Skeletal muscle satellite cell (primary cell): ENCODE measurements around the gene ENTPD3.

Source experiments
- H3K27me3 ChIP-seq: 2 replicates; pipeline ENCODE4 v1.7.0; 2013; ENCODE audit warnings: low read length; ENCODE audit not compliant: control insufficient read depth, insufficient read depth
- H3K36me3 ChIP-seq: 2 replicates; pipeline ENCODE4 v1.7.0; 2013; ENCODE audit warnings: mild to moderate bottlenecking, control low read depth, low read length; ENCODE audit not compliant: insufficient read depth
- H3K4me1 ChIP-seq: 2 replicates; pipeline ENCODE4 v1.7.0; 2013; ENCODE audit warnings: low read length; ENCODE audit not compliant: control insufficient read depth, insufficient read depth
- H3K4me2 ChIP-seq: 2 replicates; pipeline ENCODE4 v1.7.0; 2013; ENCODE audit warnings: mild to moderate bottlenecking, low read length
- H3K4me3 ChIP-seq: 2 replicates; pipeline ENCODE4 v1.7.0; 2013; ENCODE audit warnings: low read length
- H3K9ac ChIP-seq: 2 replicates; pipeline ENCODE4 v1.7.0; 2013; ENCODE audit warnings: mild to moderate bottlenecking, low read depth, low read length, moderate library complexity
- H3K9me3 ChIP-seq: replicated peaks from 2 replicates; pipeline ENCODE4 v1.7.0; 2013; ENCODE audit warnings: mild to moderate bottlenecking, control low read depth, low read length

Gene ENTPD3

DNA sequence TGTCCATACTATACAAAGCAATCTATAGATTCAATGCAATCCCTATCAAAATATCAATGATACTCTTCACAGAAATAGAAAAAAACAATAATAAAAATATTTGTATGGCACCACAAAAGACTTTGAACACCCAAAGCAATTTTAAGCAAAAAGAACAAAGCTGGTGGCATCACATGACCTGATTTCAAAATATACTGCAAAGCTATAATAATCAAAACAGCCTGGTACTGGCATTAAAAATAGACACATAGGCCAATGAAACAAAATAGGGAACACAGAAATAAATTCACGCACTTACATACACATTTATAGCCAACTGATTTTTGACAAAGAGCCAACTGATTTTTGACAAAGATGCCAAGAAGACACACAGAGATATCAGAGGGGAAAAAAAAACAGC is 9.2 kb upstream of the ENTPD3 start:
- Histone ChIP-seq H3K4me1 (no peaks in the 10 kb centered on the region), H3K27me3 (no peaks in the 10 kb centered on the region), H3K4me3 (no peak overlapping the region), H3K9ac (no peak overlapping the region), H3K4me2 (no peak overlapping the region), H3K36me3 (no peaks in the 10 kb centered on the region), H3K9me3 (no peaks in the 10 kb centered on the region)

DNA sequence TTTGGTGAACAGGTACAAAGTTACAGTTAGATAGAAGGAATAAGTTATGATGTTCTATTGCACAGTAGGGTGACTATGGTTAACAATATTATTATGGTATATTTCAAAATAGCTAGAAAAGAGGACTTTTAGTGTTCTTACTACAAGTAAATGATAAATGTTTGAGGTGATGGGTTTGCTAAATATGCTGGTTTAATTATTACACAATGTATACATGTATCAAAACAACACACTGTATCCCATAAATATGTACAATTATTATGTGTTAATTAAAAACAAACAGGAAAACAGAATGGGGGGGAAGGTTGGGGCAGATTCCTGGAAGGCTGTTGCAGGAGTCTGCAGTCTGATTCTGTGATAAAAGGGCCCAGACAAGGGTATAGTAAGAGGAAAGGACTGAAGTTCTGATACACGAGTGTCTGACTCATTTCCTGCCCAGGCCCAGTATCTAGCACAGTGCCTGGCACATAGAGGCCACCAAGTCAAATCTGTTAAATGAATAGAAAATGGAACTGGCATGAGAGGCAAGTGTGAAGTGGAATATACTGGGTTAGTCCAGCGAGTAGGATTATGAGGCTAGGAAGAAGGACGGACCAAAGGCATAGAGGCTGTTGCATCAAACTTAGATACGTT is 7.2 kb upstream of the ENTPD3 start:
- peaks cover 4% of the 10 kb centered on the region for H3K27me3 ChIP-seq
- no peak overlapping the region for H3K4me3 ChIP-seq
- no peaks in the 10 kb centered on the region for H3K36me3 ChIP-seq
- no peaks in the 10 kb centered on the region for H3K9me3 ChIP-seq
- no peak overlapping the region for H3K4me2 ChIP-seq
- no peak overlapping the region for H3K9ac ChIP-seq
- H3K4me1 ChIP-seq: no peaks in the 10 kb centered on the region

DNA sequence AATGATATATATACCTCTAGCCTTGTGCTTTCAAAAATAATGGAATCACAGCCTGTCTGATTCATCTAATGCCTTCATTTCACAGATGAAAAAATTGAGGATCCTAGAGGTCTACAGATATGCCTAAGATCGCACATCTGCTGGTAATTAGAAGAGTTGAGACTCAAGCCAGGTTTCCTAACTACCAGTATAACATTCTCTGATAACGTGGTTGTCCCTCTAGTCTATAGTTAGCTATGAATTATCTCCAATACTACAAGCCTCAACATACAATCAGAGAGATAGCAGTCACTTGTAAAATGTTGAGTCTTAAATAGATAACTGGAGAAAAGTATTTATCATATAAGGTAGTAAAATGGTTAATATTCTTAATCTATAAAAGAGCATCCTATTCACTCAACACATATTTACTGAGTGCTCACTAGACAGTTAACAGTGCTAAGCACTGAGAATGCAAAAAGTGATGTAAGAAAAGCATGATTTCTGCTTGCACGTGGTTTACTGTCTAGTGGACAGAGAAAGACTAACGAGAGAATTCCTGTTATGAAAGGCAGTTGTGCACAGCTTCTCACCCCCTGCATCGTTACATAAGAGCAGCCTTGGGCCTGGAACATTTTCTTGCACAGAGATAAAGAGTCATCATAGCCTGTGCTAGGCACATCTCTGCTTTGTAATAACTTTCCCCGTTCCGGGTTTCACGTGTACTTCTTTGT is 4.9 kb upstream of the ENTPD3 start:
- Histone ChIP-seq H3K4me2 (no peak overlapping the region), H3K36me3 (no peaks in the 10 kb centered on the region), H3K9me3 (no peaks in the 10 kb centered on the region), H3K9ac (no peak overlapping the region), H3K4me3 (no peak overlapping the region), H3K27me3 (peaks cover 5% of the 10 kb centered on the region), H3K4me1 (no peaks in the 10 kb centered on the region)

DNA sequence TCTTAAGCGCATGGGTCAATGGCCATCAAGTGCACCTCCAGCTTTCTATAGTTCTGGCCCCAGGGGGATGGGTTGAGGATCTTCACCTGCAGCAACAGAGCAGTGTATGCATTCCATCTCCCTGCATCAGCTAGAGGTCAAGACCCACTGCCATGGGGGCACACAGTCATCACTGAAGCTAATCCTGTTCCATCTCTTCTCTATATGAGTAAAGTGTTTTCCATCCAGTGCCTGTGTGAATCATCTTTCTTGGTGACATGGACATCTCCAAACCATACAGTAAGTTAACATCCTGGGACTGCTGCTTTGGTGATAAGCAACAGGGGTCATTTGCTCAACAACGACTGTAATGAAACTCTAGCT is 4.4 kb upstream of the ENTPD3 start:
- H3K36me3 ChIP-seq: no peaks in the 10 kb centered on the region
- H3K9ac ChIP-seq: no peak overlapping the region
- peaks cover 10% of the 10 kb centered on the region for H3K27me3 ChIP-seq

DNA sequence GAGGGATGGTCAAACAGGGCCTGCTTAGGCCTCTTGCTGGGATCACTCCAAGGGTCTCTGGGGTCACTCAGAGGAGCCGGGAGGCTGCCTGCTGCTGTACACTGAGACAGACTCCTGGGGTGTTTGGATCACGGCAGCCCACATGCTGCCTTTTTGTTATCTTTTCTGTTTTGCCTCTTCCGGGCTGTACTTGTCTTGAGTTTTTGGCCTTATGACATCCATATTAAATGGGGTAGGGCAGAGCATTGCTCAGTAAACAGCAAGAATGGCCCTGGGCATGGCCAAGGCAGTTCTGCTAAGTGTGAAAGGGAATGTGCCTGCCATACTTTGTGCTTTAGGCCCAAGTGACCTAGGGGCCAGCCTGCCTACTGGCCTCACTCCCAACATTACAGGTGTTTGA is 771 bp upstream of the ENTPD3 start:
- no peak overlapping the region for H3K9ac ChIP-seq

More for the DNA sequence above, 4.4 kb upstream of the ENTPD3 start:
- Histone ChIP-seq H3K4me2 (no peak overlapping the region), H3K4me3 (no peak overlapping the region), H3K9me3 (no peaks in the 10 kb centered on the region), H3K4me1 (no peaks in the 10 kb centered on the region)

DNA sequence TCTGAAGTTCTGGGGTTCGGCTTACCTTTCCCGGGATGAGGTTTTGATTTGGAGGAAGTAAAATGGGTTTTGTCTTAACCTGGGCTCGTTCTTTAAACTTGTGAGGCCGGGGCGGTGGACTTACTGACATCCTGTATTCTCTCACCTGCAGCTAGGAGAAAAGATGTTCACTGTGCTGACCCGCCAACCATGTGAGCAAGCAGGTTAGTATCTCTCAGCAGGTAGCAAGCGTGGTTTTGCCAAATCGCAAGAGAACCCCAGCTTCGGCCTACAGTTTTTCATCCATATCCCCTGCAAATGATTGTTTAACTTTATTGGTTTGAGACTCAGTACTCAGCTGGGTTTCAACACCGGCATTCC is 891 bp downstream of the ENTPD3 start:
- H3K4me1 ChIP-seq: no peaks in the 10 kb centered on the region
- H3K4me2 ChIP-seq: no peak overlapping the region
- peaks cover 20% of the 10 kb centered on the region for H3K27me3 ChIP-seq
- H3K9me3 ChIP-seq: no peaks in the 10 kb centered on the region
- no peak overlapping the region for H3K9ac ChIP-seq
- no peaks in the 10 kb centered on the region for H3K36me3 ChIP-seq
- H3K4me3 ChIP-seq: no peak overlapping the region

More for the DNA sequence above, 771 bp upstream of the ENTPD3 start:
- Histone ChIP-seq H3K4me1 (no peaks in the 10 kb centered on the region), H3K27me3 (peaks cover 20% of the 10 kb centered on the region), H3K9me3 (no peaks in the 10 kb centered on the region), H3K4me3 (no peak overlapping the region), H3K36me3 (no peaks in the 10 kb centered on the region), H3K4me2 (no peak overlapping the region)

DNA sequence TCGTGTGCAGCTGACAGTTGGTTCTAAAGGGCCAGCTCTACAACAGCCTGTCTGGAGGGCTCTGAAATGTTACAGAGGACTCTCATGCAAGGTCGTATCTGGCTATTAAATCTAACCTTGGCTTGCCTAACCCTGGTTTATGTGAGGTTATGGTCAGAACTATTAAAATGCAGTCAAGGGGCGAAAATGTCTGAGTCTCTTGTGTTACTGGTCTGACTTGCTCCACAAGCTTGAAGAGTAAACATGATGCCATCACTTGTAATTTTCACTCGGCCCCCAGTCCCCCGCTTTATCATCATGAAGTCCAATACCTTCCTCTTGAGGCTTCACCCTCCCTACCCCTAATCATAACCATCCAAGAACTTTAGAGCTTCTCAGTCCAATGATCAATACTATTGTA is 9.4 kb downstream of the ENTPD3 start:
- no peak overlapping the region for H3K4me2 ChIP-seq
- H3K9me3 ChIP-seq: no peaks in the 10 kb centered on the region
- no peak overlapping the region for H3K4me3 ChIP-seq
- H3K4me1 ChIP-seq: no peaks in the 10 kb centered on the region
- peaks cover 7% of the 10 kb centered on the region for H3K27me3 ChIP-seq
- H3K36me3 ChIP-seq: no peaks in the 10 kb centered on the region
- H3K9ac ChIP-seq: no peak overlapping the region

DNA sequence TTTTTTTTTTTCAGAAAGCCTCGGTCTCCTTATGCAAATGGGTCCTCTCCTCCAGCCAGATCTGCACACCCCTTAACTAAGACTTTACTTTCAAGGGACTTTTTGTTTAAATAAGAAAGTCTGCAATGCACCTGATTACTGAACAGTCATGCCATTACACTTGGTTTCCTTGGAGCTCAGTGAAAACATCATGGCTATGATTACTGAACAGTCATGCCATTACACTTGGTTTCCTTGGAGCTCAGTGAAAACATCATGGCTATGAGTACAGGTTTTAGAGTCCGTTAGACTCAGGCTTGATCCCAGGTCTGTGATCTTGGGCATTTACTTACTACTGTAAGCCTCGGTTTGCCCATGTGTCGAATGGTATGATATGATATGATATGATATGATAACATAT is 10.1 kb downstream of the ENTPD3 start:
- Histone ChIP-seq H3K36me3 (no peaks in the 10 kb centered on the region), H3K27me3 (peaks cover 7% of the 10 kb centered on the region), H3K9me3 (no peaks in the 10 kb centered on the region), H3K4me3 (no peak overlapping the region), H3K4me1 (no peaks in the 10 kb centered on the region), H3K9ac (no peak overlapping the region), H3K4me2 (no peak overlapping the region)

DNA sequence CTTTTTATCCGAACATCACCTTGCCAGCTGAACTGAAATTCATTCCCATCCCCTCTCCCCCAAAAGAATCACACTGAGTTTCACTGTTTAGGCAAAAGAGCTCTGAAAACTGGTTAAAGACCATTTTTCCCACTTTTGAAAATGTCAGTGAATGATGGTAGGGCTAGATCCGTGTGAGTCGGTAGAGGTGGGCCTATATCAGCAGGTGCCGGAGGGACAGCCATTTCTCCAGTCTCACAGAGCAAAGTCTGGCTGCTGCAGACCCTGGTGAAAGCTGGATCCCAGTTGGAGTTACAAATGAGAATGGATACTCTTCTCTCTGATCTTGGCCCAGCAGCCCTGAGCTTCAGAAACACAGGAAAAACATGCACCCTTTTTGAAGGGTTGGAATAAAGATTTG is 10.9 kb downstream of the ENTPD3 start:
- Histone ChIP-seq H3K27me3 (peaks cover 7% of the 10 kb centered on the region), H3K9me3 (no peaks in the 10 kb centered on the region), H3K4me2 (no peak overlapping the region), H3K4me1 (no peaks in the 10 kb centered on the region), H3K4me3 (no peak overlapping the region), H3K36me3 (no peaks in the 10 kb centered on the region), H3K9ac (no peak overlapping the region)

DNA sequence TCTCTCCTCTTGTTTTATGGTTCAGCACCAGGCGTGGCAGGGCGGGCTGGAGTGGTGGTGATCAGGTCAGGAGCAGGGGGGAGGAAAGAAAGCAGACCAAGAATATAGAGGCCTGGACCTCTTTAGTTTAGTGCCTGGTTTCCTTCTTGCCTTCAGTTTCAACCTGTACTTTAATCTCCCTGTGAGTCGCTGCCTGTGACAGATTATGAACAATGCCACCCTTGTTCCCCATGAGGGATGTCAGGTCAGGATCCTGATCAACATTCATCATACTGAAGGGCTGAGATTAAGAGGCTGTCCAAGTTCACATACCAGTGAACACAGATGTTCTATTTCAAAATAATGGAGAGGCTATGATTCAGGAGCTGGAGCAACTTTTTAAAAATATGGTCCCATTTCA is 11.4 kb downstream of the ENTPD3 start:
- H3K9ac ChIP-seq: no peak overlapping the region

DNA sequence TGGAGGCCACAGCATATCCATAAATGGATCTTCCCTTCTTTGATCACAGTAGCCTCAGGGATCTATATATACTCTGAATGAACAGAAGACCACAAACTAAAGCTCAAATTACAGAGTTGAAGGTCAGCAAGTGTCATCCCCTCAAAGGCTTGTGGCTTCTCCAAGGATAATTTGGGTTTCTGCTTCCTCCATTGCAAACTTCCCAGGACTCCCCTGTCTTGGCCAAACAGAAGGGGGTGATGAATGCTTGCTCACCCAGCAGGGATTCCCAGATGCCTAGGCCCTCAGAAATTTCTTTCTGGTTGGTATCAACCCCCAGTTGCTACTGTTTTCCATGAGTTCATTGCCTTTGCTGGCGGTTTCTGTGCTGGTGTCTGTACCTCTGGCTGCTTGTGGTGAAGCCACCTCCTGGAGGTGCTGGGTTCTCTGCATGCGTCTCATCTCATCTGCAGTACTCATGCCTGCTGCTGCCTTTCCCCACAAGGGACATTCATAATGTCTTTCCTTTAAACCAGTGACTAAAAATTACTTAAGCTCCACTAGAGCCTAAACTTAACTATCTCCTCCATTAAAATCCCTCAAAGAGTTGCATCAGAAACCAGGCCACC is 17.7 kb downstream of the ENTPD3 start:
- no peaks in the 10 kb centered on the region for H3K9me3 ChIP-seq
- no peak overlapping the region for H3K4me3 ChIP-seq
- no peak overlapping the region for H3K4me2 ChIP-seq
- no peaks in the 10 kb centered on the region for H3K4me1 ChIP-seq
- no peaks in the 10 kb centered on the region for H3K36me3 ChIP-seq
- peaks cover 6% of the 10 kb centered on the region for H3K27me3 ChIP-seq
- no peak overlapping the region for H3K9ac ChIP-seq

More for the DNA sequence above, 11.4 kb downstream of the ENTPD3 start:
- no peak overlapping the region for H3K4me3 ChIP-seq
- H3K4me2 ChIP-seq: no peak overlapping the region
- no peaks in the 10 kb centered on the region for H3K36me3 ChIP-seq
- H3K27me3 ChIP-seq: peaks cover 9% of the 10 kb centered on the region
- H3K4me1 ChIP-seq: no peaks in the 10 kb centered on the region
- H3K9me3 ChIP-seq: no peaks in the 10 kb centered on the region

DNA sequence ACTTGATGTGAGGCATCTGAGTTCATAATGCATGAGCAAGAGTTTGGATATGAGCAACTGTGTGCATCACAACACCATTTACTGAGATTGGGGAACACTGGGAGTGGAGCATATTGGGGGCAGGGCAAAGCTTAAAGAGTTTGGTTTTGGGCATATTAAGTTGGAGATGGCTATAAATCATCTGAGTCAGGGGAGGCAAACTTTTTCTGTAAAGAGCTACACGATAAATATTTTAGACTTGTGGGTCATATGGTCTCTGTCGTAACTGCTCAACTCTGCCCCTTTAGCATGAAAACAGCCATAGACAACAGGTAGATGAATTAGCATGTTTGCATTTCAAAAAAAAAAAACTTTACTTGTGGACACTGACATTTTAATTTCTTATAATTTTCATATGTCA is 20.0 kb downstream of the ENTPD3 start:
- H3K4me2 ChIP-seq: no peak overlapping the region
- no peaks in the 10 kb centered on the region for H3K36me3 ChIP-seq
- H3K4me3 ChIP-seq: no peak overlapping the region
- H3K27me3 ChIP-seq: peaks cover 3% of the 10 kb centered on the region
- no peaks in the 10 kb centered on the region for H3K4me1 ChIP-seq
- no peak overlapping the region for H3K9ac ChIP-seq
- H3K9me3 ChIP-seq: no peaks in the 10 kb centered on the region
